Keratinocyte (primary cell): Measurements from ENCODE around the gene IDH3A. TPM values are rescaled to one million over a fixed set of nuclear protein-coding genes. Genes with fewer than 3 reads are reported as not detected.

Source experiments
- DNase-seq: peaks from one replicate; pipeline ENCODE4 v3.0.0-alpha.2; 2011; ENCODE audit warnings: low read depth, missing footprints, low spot score
- FAIRE-seq: peaks from 2 replicates; lab custom pipeline; 2011; peaks lifted over from hg19 to GRCh38; lab: Jason Lieb, UNC
- H2AFZ ChIP-seq: 2 replicates; pipeline ENCODE4 v1.6.0; 2012; ENCODE audit warnings: low read length, control low read depth, inconsistent platforms; ENCODE audit not compliant: control insufficient read depth
- H3K27ac ChIP-seq: 2 replicates; pipeline ENCODE4 v1.5.1; 2011; ENCODE audit warnings: low read length; ENCODE audit not compliant: control insufficient read depth, insufficient read depth
- H3K27me3 ChIP-seq: 3 replicates; pipeline ENCODE4 v1.6.0; 2011; ENCODE audit warnings: low read length; ENCODE audit not compliant: control insufficient read depth, insufficient read depth; ENCODE audit errors: extremely low read depth
- H3K36me3 ChIP-seq, 2 experiments: 2 replicates in 1 of 2; 3 replicates in 1 of 2; pipeline ENCODE4 v1.5.1; 2011; ENCODE audit warnings: low read length in 2 of 2, mild to moderate bottlenecking in 1 of 2; ENCODE audit not compliant: control insufficient read depth in 2 of 2, insufficient read depth in 2 of 2; ENCODE audit errors: extremely low read depth in 1 of 2
- H3K4me1 ChIP-seq: 3 replicates; pipeline ENCODE4 v1.5.1; 2011; ENCODE audit warnings: low read length; ENCODE audit not compliant: control insufficient read depth, insufficient read depth; ENCODE audit errors: extremely low read depth
- H3K4me2 ChIP-seq: 3 replicates; pipeline ENCODE4 v1.6.0; 2011; ENCODE audit warnings: low read depth, low read length; ENCODE audit not compliant: control insufficient read depth, insufficient read depth; ENCODE audit errors: extremely low read depth
- H3K4me3 ChIP-seq, 3 experiments: fragments of 200-600 bp in 1 of 3; sonication (generic) in 1 of 3; 2 replicates in 2 of 3; 3 replicates in 1 of 3; pipeline ENCODE4 v1.5.1; 2011 to 2016; ENCODE audit warnings: low read length in 3 of 3, mild to moderate bottlenecking in 3 of 3, control low read depth in 2 of 3, inconsistent platforms in 1 of 3, low read depth in 1 of 3, mixed read lengths in 1 of 3, mixed run types in 1 of 3, moderate library complexity in 1 of 3; ENCODE audit not compliant: control insufficient read depth in 2 of 3, insufficient read depth in 2 of 3; ENCODE audit errors: extremely low read depth in 1 of 3
- H3K79me2 ChIP-seq: 2 replicates; pipeline ENCODE4 v1.6.0; 2012; ENCODE audit warnings: low read length; ENCODE audit not compliant: control insufficient read depth, insufficient read depth
- H3K9ac ChIP-seq: 3 replicates; pipeline ENCODE4 v1.6.0; 2011; ENCODE audit warnings: low read length; ENCODE audit not compliant: control insufficient read depth, insufficient read depth; ENCODE audit errors: extremely low read depth
- H3K9me1 ChIP-seq: 3 replicates; pipeline ENCODE4 v1.6.0; 2011; ENCODE audit warnings: low read length; ENCODE audit not compliant: control insufficient read depth, insufficient read depth; ENCODE audit errors: extremely low read depth
- H3K9me3 ChIP-seq: 2 replicates; pipeline ENCODE4 v1.5.1; 2012; ENCODE audit warnings: low read depth, low read length; ENCODE audit not compliant: control insufficient read depth
- H4K20me1 ChIP-seq: 3 replicates; pipeline ENCODE4 v1.6.0; 2011; ENCODE audit warnings: low read length; ENCODE audit not compliant: control insufficient read depth, insufficient read depth; ENCODE audit errors: extremely low read depth
- EZH2 ChIP-seq: IDR thresholded peaks from one replicate; pipeline ENCODE4 v1.6.1; 2012; ENCODE audit warnings: inconsistent platforms, mild to moderate bottlenecking, low read length, moderate library complexity
- dilution Hi-C: fragments of 300-500 bp; cut with MboI; formaldehyde crosslinking; loops from one replicate; pipeline ENCODE4 v1.7.0; 2020; ENCODE audit warnings: low sequenced_read_pairs; ENCODE audit not compliant: extremely low pct_ligation_motif_present
- polyA plus RNA-seq, 5 experiments: library from polyadenylated mRNA; depleted of rRNA in 3 of 5; stranded (reverse) in 3 of 5; stranded (forward) in 1 of 5; unstranded in 1 of 5; fragments of >200 nt; gene quantifications; 1 replicate in 1 of 5; 2 replicates in 3 of 5; 3 replicates in 1 of 5; pipeline versions ENCODE4 v1.2.1 to v1.2.3, GENCODE V29; 2011 to 2012; ENCODE audit warnings: missing spikeins in 2 of 5, low read depth in 1 of 5, low replicate concordance in 1 of 5
- TF ChIP-seq, protein P1 (sequence below), 3 experiments: IDR thresholded peaks in 1 of 3; conservative IDR thresholded peaks in 1 of 3; optimal IDR thresholded peaks in 1 of 3; 2 replicates in 2 of 3; 3 replicates in 1 of 3; pipeline versions ENCODE3 to v1.5.1; 2011; ENCODE audit warnings: low read length in 3 of 3, mild to moderate bottlenecking in 3 of 3, moderate library complexity in 2 of 3, control low read depth in 1 of 3, inconsistent platforms in 1 of 3; ENCODE audit not compliant: insufficient read depth in 2 of 3; ENCODE audit errors: extremely low read depth in 1 of 3

Gene IDH3A
- polyA plus RNA-seq, 1 donor (not counting 4 experiments of a cell fraction or from before 2014, with no cell fraction given), result 118 TPM

DNA sequence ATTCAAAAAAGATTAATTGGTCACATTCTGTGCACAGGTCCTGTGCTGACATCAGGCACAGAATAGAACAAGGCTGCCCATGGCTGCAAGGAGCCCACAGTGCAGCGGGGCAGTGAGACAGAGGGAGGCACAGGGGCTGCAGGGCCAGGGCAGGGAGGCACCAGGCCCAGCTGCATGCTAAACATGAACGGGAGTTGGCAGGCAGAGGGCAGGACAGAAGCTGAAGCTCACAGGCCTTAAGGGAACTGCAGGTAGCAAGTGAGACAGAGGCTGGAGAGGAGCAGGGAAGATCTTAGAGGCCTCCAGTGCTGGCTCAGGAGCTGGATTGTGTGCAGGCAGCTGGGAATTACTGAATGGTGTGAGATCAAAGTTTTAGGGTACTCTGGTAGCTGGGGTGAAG, 26.2 kb downstream of the IDH3A start:
- dilution Hi-C loops, result no loop called here
- H3K9ac ChIP-seq, result no peak overlapping the region
- no peaks in the 10 kb centered on the region for H3K27me3 ChIP-seq
- no peaks in the 10 kb centered on the region for H4K20me1 ChIP-seq
- no peaks in the 10 kb centered on the region for H3K9me1 ChIP-seq
- no peak overlapping the region for H3K4me2 ChIP-seq
- H3K79me2 ChIP-seq, result no peaks in the 10 kb centered on the region
- no peak for DNase-seq
- no peak overlapping the region for H3K4me3 ChIP-seq
- no peaks in the 10 kb centered on the region for H3K9me3 ChIP-seq
- H2AFZ ChIP-seq, result no peak overlapping the region
- H3K36me3 ChIP-seq, result peaks cover 6 to 9% of the 10 kb centered on the region in 2 experiments
- no peak for FAIRE-seq
- no peaks in the 10 kb centered on the region for H3K4me1 ChIP-seq
- TF ChIP-seq, protein P1, sequence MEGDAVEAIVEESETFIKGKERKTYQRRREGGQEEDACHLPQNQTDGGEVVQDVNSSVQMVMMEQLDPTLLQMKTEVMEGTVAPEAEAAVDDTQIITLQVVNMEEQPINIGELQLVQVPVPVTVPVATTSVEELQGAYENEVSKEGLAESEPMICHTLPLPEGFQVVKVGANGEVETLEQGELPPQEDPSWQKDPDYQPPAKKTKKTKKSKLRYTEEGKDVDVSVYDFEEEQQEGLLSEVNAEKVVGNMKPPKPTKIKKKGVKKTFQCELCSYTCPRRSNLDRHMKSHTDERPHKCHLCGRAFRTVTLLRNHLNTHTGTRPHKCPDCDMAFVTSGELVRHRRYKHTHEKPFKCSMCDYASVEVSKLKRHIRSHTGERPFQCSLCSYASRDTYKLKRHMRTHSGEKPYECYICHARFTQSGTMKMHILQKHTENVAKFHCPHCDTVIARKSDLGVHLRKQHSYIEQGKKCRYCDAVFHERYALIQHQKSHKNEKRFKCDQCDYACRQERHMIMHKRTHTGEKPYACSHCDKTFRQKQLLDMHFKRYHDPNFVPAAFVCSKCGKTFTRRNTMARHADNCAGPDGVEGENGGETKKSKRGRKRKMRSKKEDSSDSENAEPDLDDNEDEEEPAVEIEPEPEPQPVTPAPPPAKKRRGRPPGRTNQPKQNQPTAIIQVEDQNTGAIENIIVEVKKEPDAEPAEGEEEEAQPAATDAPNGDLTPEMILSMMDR (optimal IDR thresholded peaks at IDR 0.05 in 1 of 3, IDR thresholded peaks at IDR 0.05 in 1 of 3, conservative IDR thresholded peaks at IDR 0.05 in 1 of 3; ENCODE audit: extremely low read depth in 1 of 3, insufficient read depth in 2 of 3, low read length in 3 of 3), result no peak
- no peak for TF ChIP-seq EZH2
- no peak overlapping the region for H3K27ac ChIP-seq

DNA sequence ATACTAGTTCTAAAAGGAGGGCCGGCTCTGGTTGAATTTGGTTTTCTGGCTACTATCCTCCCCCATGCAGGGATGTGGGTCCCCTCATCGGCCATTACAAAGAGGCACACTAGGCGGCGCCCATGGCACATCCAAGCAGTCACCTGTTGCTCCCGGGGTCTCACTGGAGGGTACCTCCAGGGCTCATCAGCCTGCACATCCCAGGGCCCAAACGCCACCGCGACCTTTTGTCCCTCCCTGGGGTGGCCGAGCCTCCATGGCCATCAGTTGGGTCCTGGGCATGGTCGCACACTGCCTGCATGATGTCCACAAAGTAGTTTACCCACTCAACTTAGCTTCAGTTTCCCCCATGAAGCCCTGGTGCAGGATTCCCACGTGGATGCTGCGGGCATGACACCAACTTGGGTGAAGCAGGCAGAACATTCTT, 28.3 kb downstream of the IDH3A start:
- H3K27ac ChIP-seq, result no peak overlapping the region
- dilution Hi-C loops, result no loop called here
- no peak overlapping the region for H3K9ac ChIP-seq
- H2AFZ ChIP-seq, result no peak overlapping the region
- no peaks in the 10 kb centered on the region for H3K27me3 ChIP-seq
- TF ChIP-seq, protein P1 (optimal IDR thresholded peaks at IDR 0.05 in 1 of 3, IDR thresholded peaks at IDR 0.05 in 1 of 3, conservative IDR thresholded peaks at IDR 0.05 in 1 of 3; ENCODE audit: extremely low read depth in 1 of 3, insufficient read depth in 2 of 3, low read length in 3 of 3), result peak; percentile 60 to 81 (median 63)
- TF ChIP-seq EZH2, result no peak
- H3K79me2 ChIP-seq, result no peaks in the 10 kb centered on the region
- H3K9me3 ChIP-seq, result no peaks in the 10 kb centered on the region
- H3K4me3 ChIP-seq, result no peak overlapping the region
- peaks cover 0 to 3% of the 10 kb centered on the region in 2 experiments for H3K36me3 ChIP-seq
- H4K20me1 ChIP-seq, result no peaks in the 10 kb centered on the region
- H3K4me1 ChIP-seq, result no peaks in the 10 kb centered on the region
- no peak overlapping the region for H3K4me2 ChIP-seq
- H3K9me1 ChIP-seq, result no peaks in the 10 kb centered on the region
- DNase-seq (no peak), FAIRE-seq (no peak)
